ENCODE results near the gene ARMCX2.

DNA sequence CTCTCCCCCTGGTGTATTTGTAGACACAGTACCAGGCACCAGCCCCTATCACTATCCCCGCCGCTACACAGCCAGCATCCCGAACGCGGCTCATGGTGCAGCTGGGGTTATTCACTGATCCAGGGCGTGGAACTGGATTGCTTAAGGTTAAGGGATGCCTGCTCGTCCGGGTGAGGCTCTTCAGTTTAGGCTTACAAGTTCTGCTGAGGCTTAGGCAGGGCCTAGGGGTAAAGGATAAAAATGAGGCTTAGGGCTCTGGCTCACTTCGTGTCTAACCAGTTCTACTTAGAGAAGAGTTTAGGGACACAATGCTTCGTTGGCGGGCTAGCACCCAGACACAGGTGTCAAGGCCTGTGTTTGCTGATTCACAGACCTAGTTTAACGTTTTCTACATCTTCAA lies 2.2 kb downstream of the ARMCX2 start:
- TF ChIP-seq FOXA1 (IDR thresholded peaks at IDR 0.05) (no peak), SUZ12 (IDR thresholded peaks at IDR 0.05) (no peak), BHLHE40 (IDR thresholded peaks at IDR 0.05; ENCODE audit: borderline replicate concordance) (no peak), TARDBP (IDR thresholded peaks at IDR 0.05) (no peak), CTBP1 (IDR thresholded peaks at IDR 0.05; ENCODE audit: borderline replicate concordance) (no peak), FOXK2 (IDR thresholded peaks at IDR 0.05) (no peak), HDGF (IDR thresholded peaks at IDR 0.05; ENCODE audit: borderline replicate concordance) (no peak), FOXM1 (IDR thresholded peaks at IDR 0.05; ENCODE audit: borderline replicate concordance) (no peak), L3MBTL2 (conservative IDR thresholded peaks at IDR 0.05) (no peak), ZNF384 (IDR thresholded peaks at IDR 0.05) (no peak), ARNT (IDR thresholded peaks at IDR 0.05) (no peak), NFRKB (IDR thresholded peaks at IDR 0.05) (no peak), ELF4 (IDR thresholded peaks at IDR 0.05) (no peak), SP1 (IDR thresholded peaks at IDR 0.05) (no peak)
